ENCODE data around the gene METTL24.
A peak's percentile ranks its signal among the peaks of the same experiment; 100 is the strongest.
"Not testable (repeated sequence)": the region's sequence is repeated elsewhere in the genome, so short reads cannot be mapped to it uniquely, and the experiment has no call there.

Gene METTL24

GRCh38 chr6:110359556-110359955, 1.4 kb upstream of the METTL24 start:
- no peak for DNase-seq

- DNase-seq = peak; percentile 28
Measured at GRCh38 chr6:110358553-110359160, 508 bp upstream of the METTL24 start.

DNA sequence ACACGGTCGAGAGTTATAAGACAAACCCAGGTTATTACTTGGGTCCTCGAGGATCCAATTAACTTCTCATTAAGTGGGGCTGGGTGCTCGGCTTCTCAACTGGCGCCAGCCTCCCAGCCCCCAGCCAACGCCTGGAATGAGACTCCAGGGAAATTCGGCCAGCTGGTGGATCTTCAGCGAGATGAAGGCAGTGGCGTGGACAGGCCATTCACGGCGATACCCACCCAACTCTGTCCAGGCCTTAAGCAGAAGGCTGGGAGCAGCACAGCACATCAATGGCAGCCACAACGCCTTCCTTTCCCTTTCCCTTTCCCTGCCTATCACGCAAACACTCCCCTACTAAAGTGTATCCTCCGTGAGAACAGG, 868 bp downstream of the METTL24 start:
- no peak for DNase-seq

DNA sequence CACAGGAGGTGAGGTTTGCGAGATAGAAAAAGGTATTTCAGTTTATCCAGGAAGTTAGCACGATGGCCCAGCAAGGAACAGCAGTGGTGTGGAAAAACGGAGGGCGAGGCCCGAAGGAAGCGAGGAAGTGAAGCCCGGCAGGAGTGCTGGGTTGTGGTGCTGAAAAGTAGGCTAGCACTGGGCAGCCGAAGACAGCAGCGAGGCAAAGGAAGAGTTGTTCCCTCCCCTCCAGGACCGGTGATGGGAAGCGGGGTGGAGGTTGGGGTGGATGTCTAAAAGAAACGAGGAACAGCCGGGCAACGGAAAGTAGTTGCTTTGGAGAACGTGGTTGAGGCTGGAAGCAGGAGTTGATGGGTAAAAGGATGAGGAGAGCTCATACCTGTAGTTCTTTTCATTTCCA, 1.4 kb downstream of the METTL24 start:
- no peak for DNase-seq

- DNase-seq = no peak
Measured at GRCh38 chr6:110355727-110356126, 2.4 kb downstream of the METTL24 start.

DNA sequence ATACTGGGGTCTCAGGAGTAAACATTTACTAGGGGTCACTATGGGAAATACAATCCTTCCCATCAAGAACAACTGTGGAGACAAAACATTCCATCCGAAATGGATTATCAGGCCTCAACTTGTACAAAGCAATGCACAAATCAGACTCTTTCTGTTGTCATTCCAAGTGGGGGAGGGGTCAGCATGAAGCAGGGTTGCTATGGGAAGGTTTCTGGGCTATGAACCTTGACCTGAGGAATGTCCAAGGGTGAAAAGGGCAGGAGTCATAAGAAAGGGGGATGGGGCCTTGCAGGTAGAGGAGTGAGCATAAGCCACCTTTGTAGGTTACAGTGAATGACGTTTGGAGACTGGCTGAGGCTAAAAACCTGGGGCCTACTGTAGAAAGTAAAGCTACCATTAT, 3.1 kb downstream of the METTL24 start:
- DNase-seq = no peak

- DNase-seq = no peak
Measured at GRCh38 chr6:110354153-110354552, 4.0 kb downstream of the METTL24 start.

DNA sequence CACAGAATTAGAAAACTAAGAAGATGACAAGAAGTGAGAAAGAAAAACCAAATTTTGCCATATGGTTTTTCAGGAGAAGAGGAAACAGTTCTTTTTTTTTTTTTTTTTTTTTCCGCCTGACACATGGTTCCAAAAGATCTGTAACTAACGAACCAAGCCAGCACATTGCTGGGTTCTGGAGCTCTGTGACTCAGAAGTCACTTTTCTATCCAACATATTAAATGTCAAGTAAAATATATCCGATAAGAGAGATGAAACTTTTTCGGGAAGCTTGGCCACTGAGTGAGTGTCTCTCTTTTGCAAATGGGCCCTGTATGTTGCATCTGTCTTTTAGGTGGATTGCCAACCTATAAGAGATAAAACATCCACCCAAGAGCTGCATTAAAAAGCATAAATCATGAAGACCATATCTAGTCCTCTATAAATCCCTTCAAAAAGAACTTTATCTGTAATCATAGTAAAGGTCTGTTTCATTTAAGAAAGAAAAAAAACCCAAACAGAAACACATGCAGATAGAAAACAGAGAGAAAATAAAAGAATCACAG, 4.6 kb downstream of the METTL24 start:
- DNase-seq = no peak

DNA sequence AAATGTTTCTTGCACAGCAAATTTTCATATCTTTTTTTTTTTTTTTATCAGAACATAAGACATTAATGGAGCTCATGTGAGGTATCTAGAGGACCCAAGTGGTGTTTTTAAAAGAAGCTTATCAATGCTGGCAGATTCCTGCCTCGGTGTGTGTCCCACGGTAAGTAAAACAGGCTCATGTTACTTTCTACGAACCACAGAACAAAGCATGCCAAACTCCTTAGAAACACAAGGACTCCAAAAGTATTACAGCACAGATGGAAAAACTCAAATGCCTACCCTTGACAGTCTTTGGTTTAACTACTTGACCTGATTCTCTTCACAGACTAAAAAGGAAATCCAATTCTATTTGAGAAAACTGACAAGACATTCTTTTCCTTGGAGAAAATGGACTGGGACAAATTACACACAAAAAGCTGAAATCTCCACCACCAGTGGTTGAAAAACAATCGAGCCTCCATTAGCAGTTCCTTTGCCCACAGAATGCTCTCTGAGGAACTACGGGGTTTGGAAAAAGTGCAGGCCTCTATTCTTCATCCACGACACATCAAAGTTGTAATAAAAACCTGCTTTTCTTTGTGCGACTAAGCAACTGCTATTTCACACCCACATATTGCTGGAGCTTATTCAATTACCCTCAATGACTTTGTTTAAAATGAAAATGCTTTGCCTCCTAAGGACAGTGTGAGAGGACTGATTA, 5.4 kb downstream of the METTL24 start:
- no peak for DNase-seq

DNA sequence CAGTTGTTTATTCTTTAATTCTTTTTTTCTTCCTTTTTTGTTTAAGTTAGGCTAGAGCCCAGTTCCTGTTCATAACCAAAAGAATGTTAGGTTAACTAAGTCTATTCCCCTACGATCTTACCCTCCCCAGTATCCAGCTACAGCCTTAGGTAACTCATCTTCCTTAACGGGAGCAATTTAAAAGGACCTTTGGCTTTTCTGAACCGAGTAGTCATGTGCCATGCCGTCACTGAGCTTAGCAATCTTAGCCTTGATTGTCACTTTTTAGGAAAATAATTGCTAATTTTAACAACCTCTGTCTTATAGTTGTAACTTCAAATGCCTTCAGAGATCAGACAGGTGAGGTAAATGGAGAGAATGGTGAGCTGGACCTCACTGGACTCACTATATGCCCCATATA, 6.2 kb downstream of the METTL24 start:
- DNase-seq = no peak

- DNase-seq = no peak
Measured at GRCh38 chr6:110351546-110351945, 6.6 kb downstream of the METTL24 start.

- DNase-seq = not testable (repeated sequence)
Measured at GRCh38 chr6:110350593-110350992, 7.6 kb downstream of the METTL24 start.

DNA sequence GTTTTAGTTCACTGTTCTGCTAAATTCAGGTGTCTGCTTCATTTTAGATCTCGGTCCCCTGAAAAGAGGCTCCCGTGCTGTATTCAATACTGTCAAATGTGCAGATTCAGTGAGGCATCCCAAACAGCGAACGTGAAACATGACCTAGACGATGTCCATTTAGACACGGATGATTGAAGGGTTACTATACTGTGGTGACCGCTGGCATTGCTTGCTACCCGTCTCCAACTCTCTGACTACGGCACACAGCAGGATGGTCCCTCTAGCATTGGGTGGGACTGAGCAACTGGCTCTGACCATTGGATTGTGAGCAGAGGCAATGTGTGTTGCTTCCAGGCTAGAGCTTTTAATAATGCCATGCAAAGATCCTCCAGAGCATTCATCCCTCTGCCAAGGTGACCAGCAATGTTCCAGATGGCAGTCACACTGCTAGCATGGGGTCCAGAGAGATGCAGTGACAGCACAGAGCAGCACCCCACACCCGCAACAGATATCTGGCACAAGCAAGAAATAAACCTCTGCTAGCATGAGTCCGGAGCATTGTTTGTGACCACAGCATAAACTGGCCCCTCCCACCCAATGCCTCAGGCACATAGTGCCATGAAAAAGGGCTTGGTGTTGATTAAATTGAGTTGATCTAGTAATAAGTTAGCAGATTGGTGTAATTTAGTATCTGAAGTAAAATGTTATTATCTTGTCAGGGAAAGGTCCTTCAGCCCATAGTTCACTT, 9.0 kb downstream of the METTL24 start:
- no peak for DNase-seq

GRCh38 chr6:110345025-110345424, 13.1 kb downstream of the METTL24 start:
- no peak for DNase-seq

GRCh38 chr6:110342759-110343158, 15.4 kb downstream of the METTL24 start:
- DNase-seq = no peak

- DNase-seq = peak; percentile 40
Measured at GRCh38 chr6:110341663-110342596, 16.2 kb downstream of the METTL24 start.

DNA sequence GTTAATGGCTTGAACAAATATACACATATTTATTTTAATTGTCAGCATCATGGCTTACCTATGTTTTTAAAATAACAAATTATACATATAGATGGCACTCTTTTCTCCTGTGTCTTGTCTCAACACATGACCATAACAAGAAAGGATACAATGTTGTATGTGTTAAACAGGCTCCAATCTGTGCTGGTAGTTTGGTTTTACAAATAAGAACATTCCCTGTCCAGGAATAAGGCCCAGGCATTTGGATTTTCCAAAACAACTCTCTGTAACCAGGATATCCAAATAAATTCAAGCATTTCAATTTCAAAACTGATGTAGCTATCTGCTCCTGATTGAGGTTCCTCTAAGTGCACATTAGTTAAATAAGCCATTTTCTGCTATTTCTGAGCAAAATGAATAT, 17.1 kb downstream of the METTL24 start:
- DNase-seq = no peak

- DNase-seq = no peak
Measured at GRCh38 chr6:110340392-110340965, 17.7 kb downstream of the METTL24 start.

- no peak for DNase-seq
Measured at GRCh38 chr6:110338820-110339470, 19.2 kb downstream of the METTL24 start.

DNA sequence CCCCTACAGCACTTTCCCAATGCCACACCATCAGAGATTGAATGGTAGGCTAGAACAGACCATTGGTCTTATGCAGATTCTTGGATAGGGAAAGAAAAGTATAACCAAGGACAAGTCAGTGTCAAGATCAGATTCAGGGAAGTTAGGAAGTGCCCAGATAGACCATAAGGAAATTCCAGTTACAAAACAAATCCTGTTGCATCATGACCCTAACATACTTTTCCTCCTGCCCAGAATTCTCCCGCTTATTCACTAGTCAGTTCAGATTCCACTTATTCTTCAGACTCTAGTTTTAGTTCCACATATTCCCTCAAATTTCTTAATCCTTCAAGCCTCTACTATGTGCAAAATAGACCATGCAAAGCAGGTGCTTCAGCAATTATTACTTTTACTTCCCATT, 20.7 kb downstream of the METTL24 start:
- DNase-seq = no peak

DNA sequence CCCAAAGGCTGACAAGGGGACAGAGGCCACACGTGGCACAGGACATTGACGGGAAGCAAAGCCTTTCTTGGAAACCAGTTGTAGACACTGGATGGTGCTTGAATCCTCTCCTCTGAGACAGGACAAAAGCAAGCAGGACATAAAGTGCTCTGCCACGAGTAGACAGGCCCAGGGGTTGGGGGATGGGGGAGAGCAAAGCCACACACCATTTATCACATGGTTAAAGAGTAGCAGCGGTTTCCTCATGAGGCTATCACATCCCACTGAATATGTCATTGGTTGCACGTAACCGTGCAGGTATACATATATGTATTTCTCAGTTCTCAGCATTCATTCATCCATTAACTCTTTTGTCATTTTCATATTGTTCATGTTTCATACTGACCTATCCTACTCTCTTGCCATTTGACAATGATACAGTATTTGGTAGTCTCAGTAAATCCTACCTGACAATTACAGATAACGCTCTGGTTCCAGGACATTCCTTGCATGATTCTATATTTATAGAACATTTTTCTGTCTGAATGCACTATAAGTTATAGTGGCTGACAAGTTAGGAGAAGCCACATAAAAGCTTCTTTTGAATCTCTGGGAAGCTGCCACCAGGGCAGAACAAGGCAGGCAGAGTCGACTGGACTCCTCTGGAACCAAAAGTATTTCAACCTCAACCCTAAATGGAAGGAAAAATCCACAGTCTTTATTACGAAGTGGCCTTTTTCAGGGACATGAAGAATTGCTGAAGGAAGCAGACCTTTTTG, 23.5 kb downstream of the METTL24 start:
- no peak for DNase-seq
